Measurements from ENCODE around the gene FYN. TPM values are rescaled to one million over a fixed set of nuclear protein-coding genes. Genes with fewer than 3 reads are reported as not detected.

Gene FYN
- total and polyA plus RNA-seq, 10 of the 15 experiments (the other 5 are each of a cell fraction or from before 2014, with no cell fraction given): 51.4 to 247 (median 138) TPM

DNA sequence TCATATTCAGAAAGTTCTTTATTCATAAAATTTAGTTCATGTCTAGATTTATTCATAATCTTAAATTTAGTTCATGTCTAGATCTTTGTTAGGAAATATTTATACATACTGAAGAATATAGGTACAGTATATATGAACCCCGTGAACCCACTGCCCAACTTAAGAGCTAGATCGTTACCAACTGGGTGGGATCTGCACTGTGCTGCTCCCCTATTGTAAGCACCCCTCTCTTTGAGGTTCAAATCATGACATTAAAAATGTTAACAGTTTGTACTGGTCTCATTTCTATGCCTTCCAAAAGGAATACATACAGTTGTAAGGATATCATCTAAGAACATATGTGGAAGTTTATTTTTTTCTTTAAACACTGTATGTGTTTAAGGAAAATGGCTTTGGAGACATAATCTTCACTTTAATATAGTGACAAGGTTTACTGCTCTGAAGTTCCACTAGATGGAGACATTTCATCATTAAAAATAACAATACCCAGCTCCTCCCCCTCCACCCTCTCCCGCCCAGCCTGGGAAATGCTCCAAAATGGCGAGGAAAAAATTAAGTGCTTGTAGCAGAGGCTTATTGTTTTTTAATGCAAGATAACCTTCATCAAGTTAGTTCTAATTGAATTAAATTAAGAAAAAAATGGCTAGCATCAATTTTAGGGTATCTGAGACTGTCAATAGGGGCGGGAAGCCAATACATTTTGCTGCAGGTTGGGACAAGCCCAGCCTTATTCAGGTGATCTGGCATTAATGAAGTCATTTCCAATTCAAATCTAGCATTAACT, 163.4 kb downstream of the FYN start (continued):
- no peak for TF ChIP-seq BCL3 (IDR thresholded peaks at IDR 0.05; ENCODE audit: borderline replicate concordance, insufficient read depth, low read depth, low read length, poor library complexity, severe bottlenecking)
- TF ChIP-seq GATAD2B (conservative IDR thresholded peaks at IDR 0.05; ENCODE audit: low read depth): no peak
- no peak for TF ChIP-seq POLR2AphosphoS2 (IDR thresholded peaks at IDR 0.05; ENCODE audit: low read depth, low read length)
- no peak for TF ChIP-seq SUZ12 (IDR thresholded peaks at IDR 0.05; ENCODE audit: unreplicated experiment)
- TF ChIP-seq ATF2 (IDR thresholded peaks at IDR 0.05; ENCODE audit: low read length): no peak
- TF ChIP-seq, protein P1, sequence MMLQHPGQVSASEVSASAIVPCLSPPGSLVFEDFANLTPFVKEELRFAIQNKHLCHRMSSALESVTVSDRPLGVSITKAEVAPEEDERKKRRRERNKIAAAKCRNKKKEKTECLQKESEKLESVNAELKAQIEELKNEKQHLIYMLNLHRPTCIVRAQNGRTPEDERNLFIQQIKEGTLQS (IDR thresholded peaks at IDR 0.05; ENCODE audit: borderline replicate concordance, extremely low read depth, low read depth, low read length): no peak
- TF ChIP-seq CBX5 (IDR thresholded peaks at IDR 0.05; ENCODE audit: low read depth): no peak
- TF ChIP-seq NFXL1 (IDR thresholded peaks at IDR 0.05; ENCODE audit: borderline replicate concordance): no peak
- no peak for TF ChIP-seq CUX1 (IDR thresholded peaks at IDR 0.05; ENCODE audit: insufficient replicate concordance, low read depth, low read length)
- no peak for TF ChIP-seq CHD2 (IDR thresholded peaks at IDR 0.05; ENCODE audit: borderline replicate concordance, low read depth, low read length)
- TF ChIP-seq EGR1 (IDR thresholded peaks at IDR 0.05; ENCODE audit: borderline replicate concordance in 1 of 2, low read depth in 2 of 2, low read length in 2 of 2): no peak
- no peak for TF ChIP-seq POU2F2 (IDR thresholded peaks at IDR 0.05; ENCODE audit: borderline replicate concordance, low read depth, low read length)
- no peak for TF ChIP-seq LARP7 (IDR thresholded peaks at IDR 0.05)
- no peak for TF ChIP-seq IRF4 (IDR thresholded peaks at IDR 0.05; ENCODE audit: low read depth, low read length)
- TF ChIP-seq POLR2A (IDR thresholded peaks at IDR 0.05; ENCODE audit: low read depth, low read length): no peak
- TF ChIP-seq SP1 (IDR thresholded peaks at IDR 0.05; ENCODE audit: low read depth, low read length): no peak
- TF ChIP-seq JUND (IDR thresholded peaks at IDR 0.05; ENCODE audit: low read depth, low read length): no peak
- 0 out of 2 replicates have a peak, but pooled peaks have one; percentile 34 for TF ChIP-seq NFIC (IDR thresholded peaks at IDR 0.05; ENCODE audit: low read depth, low read length)
- TF ChIP-seq RAD51 (IDR thresholded peaks at IDR 0.05): 0 out of 2 replicates have a peak, but pooled peaks have one; percentile 12
- TF ChIP-seq HDAC6 (IDR thresholded peaks at IDR 0.05; ENCODE audit: unreplicated experiment): no peak
- TF ChIP-seq IRF3 (IDR thresholded peaks at IDR 0.05): no peak
